ENCODE results near the gene VPS4B. TPM values are rescaled to one million over a fixed set of nuclear protein-coding genes. Genes with fewer than 3 reads are reported as not detected.
A peak's percentile ranks its signal among the peaks of the same experiment; 100 is the strongest.

VPS4B gene
- total RNA-seq, 1 experiment from 2014 or later: 44.7 TPM

DNA sequence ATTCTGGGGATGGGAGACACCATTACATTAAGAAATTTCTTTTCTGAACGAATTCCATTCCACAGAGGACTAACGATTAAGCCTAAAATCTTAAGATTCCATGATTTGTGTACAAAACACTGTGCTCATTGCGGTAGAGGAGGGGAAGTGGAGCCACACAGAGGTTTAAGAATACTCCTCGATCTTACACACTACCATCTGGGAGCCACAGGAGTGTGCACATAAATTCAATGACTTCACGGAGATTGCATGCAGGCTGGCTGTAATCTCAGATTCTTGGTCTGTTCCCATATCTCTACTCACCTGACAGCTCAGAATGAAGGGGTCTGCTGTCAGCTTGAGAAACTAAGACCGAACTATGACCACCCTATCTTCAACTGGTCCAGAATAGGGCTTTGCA lies 762 bp downstream of the VPS4B start:
- TF ChIP-seq, protein P1, sequence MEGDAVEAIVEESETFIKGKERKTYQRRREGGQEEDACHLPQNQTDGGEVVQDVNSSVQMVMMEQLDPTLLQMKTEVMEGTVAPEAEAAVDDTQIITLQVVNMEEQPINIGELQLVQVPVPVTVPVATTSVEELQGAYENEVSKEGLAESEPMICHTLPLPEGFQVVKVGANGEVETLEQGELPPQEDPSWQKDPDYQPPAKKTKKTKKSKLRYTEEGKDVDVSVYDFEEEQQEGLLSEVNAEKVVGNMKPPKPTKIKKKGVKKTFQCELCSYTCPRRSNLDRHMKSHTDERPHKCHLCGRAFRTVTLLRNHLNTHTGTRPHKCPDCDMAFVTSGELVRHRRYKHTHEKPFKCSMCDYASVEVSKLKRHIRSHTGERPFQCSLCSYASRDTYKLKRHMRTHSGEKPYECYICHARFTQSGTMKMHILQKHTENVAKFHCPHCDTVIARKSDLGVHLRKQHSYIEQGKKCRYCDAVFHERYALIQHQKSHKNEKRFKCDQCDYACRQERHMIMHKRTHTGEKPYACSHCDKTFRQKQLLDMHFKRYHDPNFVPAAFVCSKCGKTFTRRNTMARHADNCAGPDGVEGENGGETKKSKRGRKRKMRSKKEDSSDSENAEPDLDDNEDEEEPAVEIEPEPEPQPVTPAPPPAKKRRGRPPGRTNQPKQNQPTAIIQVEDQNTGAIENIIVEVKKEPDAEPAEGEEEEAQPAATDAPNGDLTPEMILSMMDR (conservative IDR thresholded peaks at IDR 0.05; ENCODE audit: low read depth, low read length): no peak
- TF ChIP-seq EZH2phosphoT487 (IDR thresholded peaks at IDR 0.05; ENCODE audit: borderline replicate concordance, low read length) (no peak), EZH2 (IDR thresholded peaks at IDR 0.05; ENCODE audit: low read length, unreplicated experiment) (no peak)
- Histone ChIP-seq H3K36me3 (ENCODE audit: low read depth, low read length) (peaks cover 19% of the 10 kb centered on the region; the same call in 1 of the 2 replicates), H3K4me1 (ENCODE audit: insufficient read depth, low read length) (peaks cover 13% of the 10 kb centered on the region), H3K27me3 (ENCODE audit: low read length) (no peaks in the 10 kb centered on the region), H2AFZ (ENCODE audit: low read length) (0 out of 2 replicates have a peak overlapping the region, but pooled peaks have one; percentile 74), H3K27ac (ENCODE audit: low read length) (peak overlapping the region; percentile 81), H4K20me1 (ENCODE audit: low read length) (peaks cover 7% of the 10 kb centered on the region; the same call in 1 of the 2 replicates), H3K79me2 (ENCODE audit: low read length) (peaks cover 57% of the 10 kb centered on the region), H3K4me3 (ENCODE audit: low read length) (peak overlapping the region; percentile 95), H3K9me3 (ENCODE audit: low read length) (no peaks in the 10 kb centered on the region), H3K9ac (ENCODE audit: low read length) (peak overlapping the region; percentile 94), H3K4me2 (ENCODE audit: low read length) (peak overlapping the region; percentile 98), H3K9me2 (replicated peaks; ENCODE audit: low read length) (no peaks in the 10 kb centered on the region), H3F3A (ENCODE audit: low read length, unreplicated experiment) (no peaks in the 10 kb centered on the region)
- CTCF ChIA-PET: no interaction called here
- intact Hi-C loops (cut with micrococcal nuclease): loop anchor here (5.0 kb wide), 1 partner anchor 54 kb away; the partner anchor contains the start of gene KDSR
- DNase-seq (no peak), ATAC-seq (no peak)
- POLR2A ChIA-PET (ENCODE audit: unreplicated experiment): no interaction called here
- no TSS peak for BruUV-seq (replicated peaks)

- no peak overlapping the region for H2AFZ ChIP-seq (ENCODE audit: low read length)
- peaks cover 19% of the 10 kb centered on the region for H3F3A ChIP-seq (ENCODE audit: low read length, unreplicated experiment)
- ChIA-PET CTCF (no interaction called here), POLR2A (ENCODE audit: unreplicated experiment) (no interaction called here)
- no peak overlapping the region for H3K27ac ChIP-seq (ENCODE audit: low read length)
- H3K4me1 ChIP-seq (ENCODE audit: insufficient read depth, low read length): peaks cover 49% of the 10 kb centered on the region
- no peak overlapping the region for H3K4me3 ChIP-seq (ENCODE audit: low read length)
- TF ChIP-seq EZH2phosphoT487 (IDR thresholded peaks at IDR 0.05; ENCODE audit: borderline replicate concordance, low read length): no peak
- TF ChIP-seq, protein P1 (conservative IDR thresholded peaks at IDR 0.05; ENCODE audit: low read depth, low read length): no peak
- TF ChIP-seq EZH2 (IDR thresholded peaks at IDR 0.05; ENCODE audit: low read length, unreplicated experiment): no peak
- ATAC-seq (peak; percentile 5; the same call in 1 of the 2 replicates), DNase-seq (peak; percentile 39)
- peaks cover 32% of the 10 kb centered on the region for H3K36me3 ChIP-seq (ENCODE audit: low read depth, low read length)
- BruUV-seq (replicated peaks): no TSS peak
- H4K20me1 ChIP-seq (ENCODE audit: low read length): no peaks in the 10 kb centered on the region
- H3K9me3 ChIP-seq (ENCODE audit: low read length): no peaks in the 10 kb centered on the region
- H3K9me2 ChIP-seq (replicated peaks; ENCODE audit: low read length): no peaks in the 10 kb centered on the region
- H3K27me3 ChIP-seq (ENCODE audit: low read length): no peaks in the 10 kb centered on the region
- H3K9ac ChIP-seq (ENCODE audit: low read length): no peak overlapping the region
- no peak overlapping the region for H3K4me2 ChIP-seq (ENCODE audit: low read length)
- intact Hi-C loops (cut with micrococcal nuclease): no loop called here
- peaks cover 84% of the 10 kb centered on the region for H3K79me2 ChIP-seq (ENCODE audit: low read length)
Measured at GRCh38 chr18:63412953-63413352, 9.3 kb downstream of the VPS4B start.

GRCh38 chr18:63410792-63411191 lies 11.5 kb downstream of the VPS4B start:
- no TSS peak for BruUV-seq (replicated peaks)
- Histone ChIP-seq H3K4me2 (ENCODE audit: low read length) (peak overlapping the region; percentile 59), H3K36me3 (ENCODE audit: low read depth, low read length) (peaks cover 41% of the 10 kb centered on the region), H3K4me3 (ENCODE audit: low read length) (0 out of 2 replicates have a peak overlapping the region, but pooled peaks have one; percentile 6), H3F3A (ENCODE audit: low read length, unreplicated experiment) (peaks cover 19% of the 10 kb centered on the region), H3K27me3 (ENCODE audit: low read length) (no peaks in the 10 kb centered on the region), H3K27ac (ENCODE audit: low read length) (peak overlapping the region; percentile 84), H3K9me3 (ENCODE audit: low read length) (no peaks in the 10 kb centered on the region), H3K9me2 (replicated peaks; ENCODE audit: low read length) (no peaks in the 10 kb centered on the region), H2AFZ (ENCODE audit: low read length) (no peak overlapping the region), H4K20me1 (ENCODE audit: low read length) (no peaks in the 10 kb centered on the region), H3K4me1 (ENCODE audit: insufficient read depth, low read length) (peaks cover 49% of the 10 kb centered on the region), H3K9ac (ENCODE audit: low read length) (peak overlapping the region; percentile 48), H3K79me2 (ENCODE audit: low read length) (peaks cover 84% of the 10 kb centered on the region)
- POLR2A ChIA-PET (ENCODE audit: unreplicated experiment): interaction anchor here (0.7 to 1.7 kb wide), 3 partner anchors 11 to 560 kb away, joined by 8 to 10 read pairs (median 9); partner anchors contain the start of gene VPS4B
- DNase-seq: peak; percentile 83
- CTCF ChIA-PET: interaction anchor here (0.6 to 1.2 kb wide), 3 partner anchors 26 to 77 kb away, joined by 3 to 4 read pairs (median 4); no protein-coding TSS in a partner anchor
- no peak for TF ChIP-seq EZH2 (IDR thresholded peaks at IDR 0.05; ENCODE audit: low read length, unreplicated experiment)
- no peak for TF ChIP-seq EZH2phosphoT487 (IDR thresholded peaks at IDR 0.05; ENCODE audit: borderline replicate concordance, low read length)
- TF ChIP-seq, protein P1 (conservative IDR thresholded peaks at IDR 0.05; ENCODE audit: low read depth, low read length): no peak
- peak; percentile 85 for ATAC-seq
- intact Hi-C loops (cut with micrococcal nuclease): loop anchor here (1.0 kb wide), 1 partner anchor 12 kb away; the partner anchor contains the start of gene VPS4B

Measured in PC-3 (cell line).